A673 (cell line): Measurements from ENCODE around the gene CHIC1. TPM values are rescaled to one million over a fixed set of nuclear protein-coding genes. Genes with fewer than 3 reads are reported as not detected.
"Not testable (repeated sequence)": the region's sequence is repeated elsewhere in the genome, so short reads cannot be mapped to it uniquely, and the experiment has no call there.

Experiments used
- BruUV-seq: library from RNA; stranded (reverse); fragments of 400-500 nt; replicated peaks from 2 replicates; lab custom pipeline; 2021; lab: Mats Ljungman, UMichigan
- CTCF ChIA-PET: fragments of 300-600 bp; sonication (Branson Sonifier 250); formaldehyde crosslinking; loops from one replicate; lab custom pipeline; 2022; ENCODE audit warnings: antibody characterized with exemption; lab: Charles Lee
- POLR2A ChIA-PET: fragments of 300-600 bp; sonication (Branson Sonifier 250); formaldehyde crosslinking; loops from one replicate; lab custom pipeline; 2022; ENCODE audit warnings: antibody characterized with exemption; ENCODE audit not compliant: low non-redundant PET; lab: Charles Lee
- DNase-seq: peaks from one replicate; pipeline ENCODE4 v3.0.0-alpha.2; 2015; ENCODE audit warnings: low spot score
- H3K27ac ChIP-seq: fragments of 200-600 bp; sonication (generic); 2 replicates; pipeline ENCODE4 v1.5.1; 2016; ENCODE audit warnings: mixed run types, low read depth, mild to moderate bottlenecking, mixed read lengths, antibody characterized with exemption, low read length; ENCODE audit not compliant: poor library complexity, severe bottlenecking
- H3K27me3 ChIP-seq: fragments of 200-600 bp; sonication (generic); replicated peaks from 2 replicates; pipeline ENCODE4 v1.6.1; 2017; ENCODE audit warnings: mixed run types, low read depth, mild to moderate bottlenecking, mixed read lengths, antibody characterized with exemption, low read length; ENCODE audit not compliant: insufficient read depth, poor library complexity
- H3K36me3 ChIP-seq: fragments of 200-600 bp; sonication (generic); 2 replicates; pipeline ENCODE4 v1.6.1; 2016; ENCODE audit warnings: mixed run types, mild to moderate bottlenecking, mixed read lengths, antibody characterized with exemption, low read length; ENCODE audit not compliant: insufficient read depth, poor library complexity, severe bottlenecking
- H3K4me1 ChIP-seq: fragments of 200-600 bp; sonication (generic); 2 replicates; pipeline ENCODE4 v1.6.1; 2017; ENCODE audit warnings: mixed run types, mild to moderate bottlenecking, mixed read lengths, antibody characterized with exemption, low read length; ENCODE audit not compliant: insufficient read depth, poor library complexity, severe bottlenecking
- H3K4me3 ChIP-seq: fragments of 200-600 bp; sonication (generic); 2 replicates; pipeline ENCODE4 v1.5.1; 2016; ENCODE audit warnings: low read depth, mixed run types, mild to moderate bottlenecking, mixed read lengths, low read length; ENCODE audit not compliant: poor library complexity, severe bottlenecking
- H3K9me3 ChIP-seq: fragments of 200-600 bp; sonication (generic); 2 replicates; pipeline ENCODE4 v1.6.1; 2016; ENCODE audit warnings: mixed run types, low read depth, mild to moderate bottlenecking, mixed read lengths, antibody characterized with exemption, low read length; ENCODE audit not compliant: poor library complexity, severe bottlenecking
- CTCF ChIP-seq: fragments of 300-800, 200-600 bp; sonication (generic); conservative IDR thresholded peaks from 2 replicates; pipeline ENCODE4 v1.5.1; 2017; ENCODE audit warnings: low read depth, mild to moderate bottlenecking, antibody characterized with exemption, low read length, moderate library complexity, mixed read lengths
- EZH2 ChIP-seq: fragments of 200-600 bp; sonication (generic); IDR thresholded peaks from 2 replicates; pipeline ENCODE4 v1.6.1; 2017; ENCODE audit warnings: borderline replicate concordance, low read depth, mild to moderate bottlenecking, mixed read lengths, antibody characterized with exemption, low read length; ENCODE audit not compliant: poor library complexity, severe bottlenecking
- intact Hi-C: fragments of 100-400 bp; cut with micrococcal nuclease; formaldehyde crosslinking; loops from one replicate; pipeline ENCODE4 v1.10.0; 2022; ENCODE audit not compliant: unreplicated experiment
- total RNA-seq: library from RNA; stranded (reverse); gene quantifications from 2 replicates; pipeline ENCODE4 v1.2.3, GENCODE V29; 2021

Gene CHIC1
- total RNA-seq, 1 experiment from 2014 or later = 5.2 TPM

GRCh38 chrX:73581002-73581628, 18.1 kb downstream of the CHIC1 start:
- no peak for TF ChIP-seq CTCF
- no peak for TF ChIP-seq EZH2
- Histone ChIP-seq H3K9me3 (no peaks in the 10 kb centered on the region), H3K36me3 (no peaks in the 10 kb centered on the region), H3K4me3 (no peak overlapping the region), H3K27ac (no peak overlapping the region), H3K27me3 (no peaks in the 10 kb centered on the region), H3K4me1 (no peaks in the 10 kb centered on the region)
- POLR2A ChIA-PET = no interaction called here
- no peak for DNase-seq
- intact Hi-C loops = no loop called here
- CTCF ChIA-PET = no interaction called here
- no TSS peak for BruUV-seq

GRCh38 chrX:73597758-73598157, 34.8 kb downstream of the CHIC1 start:
- intact Hi-C loops = not testable (repeated sequence)

GRCh38 chrX:73615022-73615421, 52.0 kb downstream of the CHIC1 start:
- no peak for TF ChIP-seq EZH2
- no peak for TF ChIP-seq CTCF
- Histone ChIP-seq H3K27me3 (no peaks in the 10 kb centered on the region), H3K36me3 (no peaks in the 10 kb centered on the region), H3K4me3 (no peak overlapping the region), H3K4me1 (no peaks in the 10 kb centered on the region), H3K9me3 (no peaks in the 10 kb centered on the region), H3K27ac (no peak overlapping the region)
- no peak for DNase-seq
- POLR2A ChIA-PET = no interaction called here
- no TSS peak for BruUV-seq
- CTCF ChIA-PET = no interaction called here
- intact Hi-C loops = no loop called here

More at GRCh38 chrX:73597758-73598157, 34.8 kb downstream of the CHIC1 start:
- H3K9me3 ChIP-seq, POLR2A ChIA-PET, CTCF ChIA-PET, H3K27me3 ChIP-seq, H3K4me3 ChIP-seq, DNase-seq, H3K36me3 ChIP-seq, H3K4me1 ChIP-seq, H3K27ac ChIP-seq, BruUV-seq: not testable (repeated sequence)

- POLR2A ChIA-PET, BruUV-seq: not testable (repeated sequence)
Measured at GRCh38 chrX:73641669-73642068, 78.7 kb downstream of the CHIC1 start.

More at GRCh38 chrX:73641669-73642068, 78.7 kb downstream of the CHIC1 start:
- H3K4me1 ChIP-seq, H3K36me3 ChIP-seq, DNase-seq, CTCF ChIA-PET, H3K4me3 ChIP-seq, H3K27me3 ChIP-seq, H3K27ac ChIP-seq, intact Hi-C loops: not testable (repeated sequence)
- peaks cover 20% of the 10 kb centered on the region for H3K9me3 ChIP-seq
